Measurements from ENCODE around the gene MEOX1. TPM values are rescaled to one million over a fixed set of nuclear protein-coding genes. Genes with fewer than 3 reads are reported as not detected.
"Not testable (repeated sequence)": the region's sequence is repeated elsewhere in the genome, so short reads cannot be mapped to it uniquely, and the experiment has no call there.

The MEOX1 gene
- total RNA-seq, 1 experiment from 2014 or later = 86.0 TPM

GRCh38 chr17:43602556-43602955, 59.2 kb downstream of the MEOX1 start:
- in situ Hi-C loops (cut with HindIII; ENCODE audit: low sequenced_read_pairs); DNase-seq (ENCODE audit: low spot score): not testable (repeated sequence)

GRCh38 chr17:43601280-43602039, 60.3 kb downstream of the MEOX1 start:
- DNase-seq (ENCODE audit: low spot score) = peak; percentile 36
- in situ Hi-C loops (cut with HindIII; ENCODE audit: low sequenced_read_pairs) = no loop called here

- in situ Hi-C loops (cut with HindIII; ENCODE audit: low sequenced_read_pairs) = no loop called here
- DNase-seq (ENCODE audit: low spot score) = no peak
Measured at GRCh38 chr17:43599835-43600234, 61.9 kb downstream of the MEOX1 start.

GRCh38 chr17:43599046-43599395, 62.7 kb downstream of the MEOX1 start:
- in situ Hi-C loops (cut with HindIII; ENCODE audit: low sequenced_read_pairs) = no loop called here
- DNase-seq (ENCODE audit: low spot score) = no peak

- DNase-seq (ENCODE audit: low spot score) = no peak
- in situ Hi-C loops (cut with HindIII; ENCODE audit: low sequenced_read_pairs) = no loop called here
Measured at GRCh38 chr17:43598357-43599045, 63.2 kb downstream of the MEOX1 start.

GRCh38 chr17:43597624-43598356, 63.9 kb downstream of the MEOX1 start:
- in situ Hi-C loops (cut with HindIII; ENCODE audit: low sequenced_read_pairs) = no loop called here
- peak; percentile 42 for DNase-seq (ENCODE audit: low spot score)

- DNase-seq (ENCODE audit: low spot score) = no peak
- in situ Hi-C loops (cut with HindIII; ENCODE audit: low sequenced_read_pairs) = no loop called here
Measured at GRCh38 chr17:43595466-43595865, 66.3 kb downstream of the MEOX1 start.

GRCh38 chr17:43591779-43592562, 69.8 kb downstream of the MEOX1 start:
- DNase-seq (ENCODE audit: low spot score) = no peak
- in situ Hi-C loops (cut with HindIII; ENCODE audit: low sequenced_read_pairs) = no loop called here

- DNase-seq (ENCODE audit: low spot score) = no peak
- in situ Hi-C loops (cut with HindIII; ENCODE audit: low sequenced_read_pairs) = no loop called here
Measured at GRCh38 chr17:43591001-43591400, 70.7 kb downstream of the MEOX1 start.

Other genes starting within 250 kb of the MEOX1 start
- 25.9 and 43.7 TPM in 2 replicates for gene DHX8, start 177.9 kb downstream of the MEOX1 start, total RNA-seq (2014; rRNA removed; shearing (Covaris generic))
- gene ETV4, start 115.6 kb downstream of the MEOX1 start, total RNA-seq (2014; rRNA removed; shearing (Covaris generic)) = 30.9 and 31.5 TPM in 2 replicates
- gene SOST, start 96.9 kb upstream of the MEOX1 start, total RNA-seq (2014; rRNA removed; shearing (Covaris generic)) = 59.3 and 74.0 TPM in 2 replicates
- gene DUSP3, start 117.1 kb upstream of the MEOX1 start, total RNA-seq (2014; rRNA removed; shearing (Covaris generic)) = 79.1 and 101 TPM in 2 replicates
- gene CFAP97D1, start 118.5 kb upstream of the MEOX1 start, total RNA-seq (2014; rRNA removed; shearing (Covaris generic)) = not detected in 2 replicates
- 2.1 and 2.2 TPM in 2 replicates for gene MPP3, start 171.2 kb upstream of the MEOX1 start, total RNA-seq (2014; rRNA removed; shearing (Covaris generic))
- gene CD300LG, start 185.3 kb upstream of the MEOX1 start, total RNA-seq (2014; rRNA removed; shearing (Covaris generic)) = 0.31 TPM in 1 of 2 replicates, not detected in the other
- gene MPP2, start 245.6 kb upstream of the MEOX1 start, total RNA-seq (2014; rRNA removed; shearing (Covaris generic)) = 58.8 and 82.5 TPM in 2 replicates

Measured in G401 (cell line).